ENCODE results near the gene MAPKAPK5.

DNA sequence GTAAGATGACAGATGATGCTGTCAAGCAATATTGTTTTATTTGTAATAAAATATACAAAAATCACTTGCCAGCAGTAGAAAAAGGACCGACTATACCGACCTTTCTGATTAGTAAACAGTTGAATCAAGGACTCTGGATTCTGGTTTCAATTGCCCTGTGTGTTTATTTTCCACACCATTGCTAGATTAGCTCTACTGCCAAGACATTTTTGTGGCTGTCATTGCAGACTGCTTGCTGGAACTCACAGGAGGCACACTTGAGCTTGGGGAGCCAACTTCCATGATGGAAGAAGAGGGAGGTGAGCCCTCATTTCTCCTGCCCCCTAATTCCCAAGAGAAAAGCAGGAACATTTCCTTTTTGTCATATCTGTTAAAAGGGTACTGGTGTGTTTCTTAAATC is 51.3 kb downstream of the MAPKAPK5 start:
- TF ChIP-seq, protein P1, sequence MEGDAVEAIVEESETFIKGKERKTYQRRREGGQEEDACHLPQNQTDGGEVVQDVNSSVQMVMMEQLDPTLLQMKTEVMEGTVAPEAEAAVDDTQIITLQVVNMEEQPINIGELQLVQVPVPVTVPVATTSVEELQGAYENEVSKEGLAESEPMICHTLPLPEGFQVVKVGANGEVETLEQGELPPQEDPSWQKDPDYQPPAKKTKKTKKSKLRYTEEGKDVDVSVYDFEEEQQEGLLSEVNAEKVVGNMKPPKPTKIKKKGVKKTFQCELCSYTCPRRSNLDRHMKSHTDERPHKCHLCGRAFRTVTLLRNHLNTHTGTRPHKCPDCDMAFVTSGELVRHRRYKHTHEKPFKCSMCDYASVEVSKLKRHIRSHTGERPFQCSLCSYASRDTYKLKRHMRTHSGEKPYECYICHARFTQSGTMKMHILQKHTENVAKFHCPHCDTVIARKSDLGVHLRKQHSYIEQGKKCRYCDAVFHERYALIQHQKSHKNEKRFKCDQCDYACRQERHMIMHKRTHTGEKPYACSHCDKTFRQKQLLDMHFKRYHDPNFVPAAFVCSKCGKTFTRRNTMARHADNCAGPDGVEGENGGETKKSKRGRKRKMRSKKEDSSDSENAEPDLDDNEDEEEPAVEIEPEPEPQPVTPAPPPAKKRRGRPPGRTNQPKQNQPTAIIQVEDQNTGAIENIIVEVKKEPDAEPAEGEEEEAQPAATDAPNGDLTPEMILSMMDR (IDR thresholded peaks at IDR 0.05), result no peak
- TF ChIP-seq POLR2A (IDR thresholded peaks at IDR 0.05), result no peak
- no peak for TF ChIP-seq POLR2AphosphoS5 (IDR thresholded peaks at IDR 0.05)
